Mesenchymal stem cell (in vitro differentiated cells and primary cell): ENCODE measurements around the gene SLC25A44.
A peak's percentile ranks its signal among the peaks of the same experiment; 100 is the strongest.

Experiments
- DNase-seq: peaks from one replicate; pipeline ENCODE4 v3.0.0-alpha.2; 2013
- H2AFZ ChIP-seq: one replicate; pipeline ENCODE4 v1.6.1; 2013; ENCODE audit warnings: low read depth, mild to moderate bottlenecking, control low read depth, inconsistent platforms, low read length, moderate library complexity
- H2AK5ac ChIP-seq: 2 replicates; pipeline ENCODE4 v1.6.1; 2013; ENCODE audit warnings: low read length, moderate library complexity, mild to moderate bottlenecking, inconsistent platforms; ENCODE audit not compliant: severe bottlenecking
- H2BK120ac ChIP-seq: one replicate; pipeline ENCODE4 v1.6.1; 2013; ENCODE audit warnings: low read depth, mild to moderate bottlenecking, inconsistent platforms, low read length, moderate library complexity
- H2BK12ac ChIP-seq, 2 experiments: one replicate each; pipeline ENCODE4 v1.6.1; 2013; ENCODE audit warnings: inconsistent platforms in 2 of 2, low read length in 2 of 2, mild to moderate bottlenecking in 2 of 2, moderate library complexity in 2 of 2, control low read depth in 1 of 2
- H2BK15ac ChIP-seq: one replicate; pipeline ENCODE4 v1.6.1; 2013; ENCODE audit warnings: mild to moderate bottlenecking, low read depth, inconsistent platforms; ENCODE audit not compliant: poor library complexity, severe bottlenecking
- H2BK5ac ChIP-seq: 2 replicates; pipeline ENCODE4 v1.6.1; 2013; ENCODE audit warnings: low read depth, mild to moderate bottlenecking, low read length, control low read depth, inconsistent platforms; ENCODE audit not compliant: poor library complexity, severe bottlenecking
- H3K14ac ChIP-seq, 2 experiments: one replicate each; pipeline ENCODE4 v1.6.1; 2013; ENCODE audit warnings: inconsistent platforms in 2 of 2, low read length in 2 of 2, control low read depth in 1 of 2, mild to moderate bottlenecking in 1 of 2, moderate library complexity in 1 of 2
- H3K18ac ChIP-seq, 2 experiments: one replicate each; pipeline ENCODE4 v1.6.1; 2013; ENCODE audit warnings: inconsistent platforms in 2 of 2, low read length in 2 of 2, control low read depth in 1 of 2, low read depth in 1 of 2, mild to moderate bottlenecking in 1 of 2
- H3K23ac ChIP-seq, 2 experiments: one replicate each; pipeline ENCODE4 v1.6.1; 2013; ENCODE audit warnings: inconsistent platforms in 2 of 2, low read length in 2 of 2, mild to moderate bottlenecking in 2 of 2, moderate library complexity in 2 of 2, control low read depth in 1 of 2
- H3K27ac ChIP-seq: 2 replicates; pipeline ENCODE4 v1.5.1; 2013; ENCODE audit warnings: mild to moderate bottlenecking, moderate library complexity, low read length, control low read depth, inconsistent platforms; ENCODE audit not compliant: poor library complexity, severe bottlenecking
- H3K27me3 ChIP-seq, 2 experiments: 2 replicates each; pipeline versions ENCODE4 v1.6.1 to v1.7.0; 2013; ENCODE audit warnings: low read length in 2 of 2, mild to moderate bottlenecking in 2 of 2, moderate library complexity in 2 of 2, control low read depth in 1 of 2, inconsistent platforms in 1 of 2; ENCODE audit not compliant: control insufficient read depth in 1 of 2, insufficient read depth in 1 of 2
- H3K36me3 ChIP-seq, 2 experiments: 2 replicates each; pipeline versions ENCODE4 v1.6.1 to v1.7.0; 2013; ENCODE audit warnings: low read length in 2 of 2, control low read depth in 1 of 2, inconsistent platforms in 1 of 2, low read depth in 1 of 2, mild to moderate bottlenecking in 1 of 2; ENCODE audit not compliant: insufficient read depth in 2 of 2, control insufficient read depth in 1 of 2
- H3K4ac ChIP-seq, 2 experiments: one replicate each; pipeline ENCODE4 v1.6.1; 2013; ENCODE audit warnings: inconsistent platforms in 2 of 2, low read length in 2 of 2, mild to moderate bottlenecking in 2 of 2, moderate library complexity in 2 of 2, control low read depth in 1 of 2, low read depth in 1 of 2
- H3K4me1 ChIP-seq: 2 replicates; pipeline ENCODE4 v1.6.1; 2013; ENCODE audit warnings: low read depth, low read length, control low read depth; ENCODE audit not compliant: control insufficient read depth, insufficient read depth
- H3K4me2 ChIP-seq: 2 replicates; pipeline ENCODE4 v1.6.1; 2013; ENCODE audit warnings: low read length, mild to moderate bottlenecking, inconsistent platforms; ENCODE audit not compliant: poor library complexity, severe bottlenecking
- H3K4me3 ChIP-seq, 2 experiments: 2 replicates each; pipeline versions ENCODE4 v1.5.1 to v1.7.0; 2013; ENCODE audit warnings: low read length in 2 of 2, mild to moderate bottlenecking in 2 of 2, control low read depth in 1 of 2, low read depth in 1 of 2; ENCODE audit not compliant: insufficient read depth in 1 of 2
- H3K79me1 ChIP-seq: replicated peaks from 2 replicates; pipeline ENCODE4 v1.6.1; 2013; ENCODE audit warnings: mild to moderate bottlenecking, control low read depth, low read length, inconsistent platforms; ENCODE audit not compliant: poor library complexity, severe bottlenecking
- H3K9ac ChIP-seq: 2 replicates; pipeline ENCODE4 v1.7.0; 2013; ENCODE audit warnings: mild to moderate bottlenecking, low read length, moderate library complexity
- H3K9me3 ChIP-seq: 2 replicates; pipeline ENCODE4 v1.7.0; 2013; ENCODE audit warnings: mild to moderate bottlenecking, low read length; ENCODE audit not compliant: control insufficient read depth
- H4K8ac ChIP-seq: one replicate; pipeline ENCODE4 v1.6.1; 2013; ENCODE audit warnings: inconsistent platforms, mild to moderate bottlenecking, low read length, moderate library complexity
- H4K91ac ChIP-seq: one replicate; pipeline ENCODE4 v1.6.1; 2013; ENCODE audit warnings: mild to moderate bottlenecking, low read length, inconsistent platforms
- WGBS: methylation state at CpG from one replicate; pipeline ENCODE4 v1.1.7; 2013; ENCODE audit warnings: mixed read lengths; 5-methylcytosine and 5-hydroxymethylcytosine counted together

SLC25A44 gene

GRCh38 chr1:156247460-156248322 lies 53.8 kb downstream of the SLC25A44 start, which contains the start of gene PAQR6:
Gene PAQR6 (minus strand): TSS chr1:156248056. CDS start chr1:156246731, 1,325 bp downstream.
- Histone ChIP-seq H3K9me3 (no peaks in the 10 kb centered on the region), H3K79me1 (no peaks in the 10 kb centered on the region), H3K4me1 (peaks cover 1% of the 10 kb centered on the region), H2AFZ (no peak within 1 kb of the TSS), H3K4ac (peak within 1 kb of the TSS in 1 of 2 experiments; percentile 37), H2BK12ac (no peak within 1 kb of the TSS), H3K27me3 (peaks cover 0 to 30% of the 10 kb centered on the region in 2 experiments), H3K14ac (peak within 1 kb of the TSS in 1 of 2 experiments; percentile 9), H3K27ac (no peak within 1 kb of the TSS), H3K36me3 (peaks cover 40 to 71% of the 10 kb centered on the region in 2 experiments), H2BK15ac (no peak within 1 kb of the TSS), H4K91ac (no peak within 1 kb of the TSS), H3K4me3 (no peak within 1 kb of the TSS), H3K18ac (no peak within 1 kb of the TSS), H2AK5ac (no peak within 1 kb of the TSS), H3K23ac (no peak within 1 kb of the TSS), H3K9ac (no peak within 1 kb of the TSS), H2BK5ac (no peak within 1 kb of the TSS), H2BK120ac (no peak within 1 kb of the TSS), H3K4me2 (no peak within 1 kb of the TSS), H4K8ac (no peak within 1 kb of the TSS)
- DNase-seq, result no peak
- WGBS, result 93% methylated on average over 16 of the region's 16 CpGs

GRCh38 chr1:156248323-156248683 lies 54.4 kb downstream of the SLC25A44 start:
- no peak overlapping the region for H3K4me2 ChIP-seq
- H2BK15ac ChIP-seq, result no peak overlapping the region
- H3K27me3 ChIP-seq, result peaks cover 0 to 30% of the 10 kb centered on the region in 2 experiments
- DNase-seq, result no peak
- no peak overlapping the region for H3K4me3 ChIP-seq
- peaks cover 1% of the 10 kb centered on the region for H3K4me1 ChIP-seq
- no peak overlapping the region for H2BK120ac ChIP-seq
- no peak overlapping the region for H2BK12ac ChIP-seq
- WGBS, result no CpG with 5 or more reads among the region's 4 CpGs
- no peak overlapping the region for H4K8ac ChIP-seq
- peaks cover 46 to 73% of the 10 kb centered on the region in 2 experiments for H3K36me3 ChIP-seq
- H4K91ac ChIP-seq, result no peak overlapping the region
- H2BK5ac ChIP-seq, result no peak overlapping the region
- no peaks in the 10 kb centered on the region for H3K9me3 ChIP-seq
- H3K4ac ChIP-seq, result peak overlapping the region in 1 of 2 experiments; percentile 37
- H3K9ac ChIP-seq, result no peak overlapping the region
- no peak overlapping the region for H3K27ac ChIP-seq
- H3K14ac ChIP-seq, result no peak overlapping the region
- no peak overlapping the region for H3K23ac ChIP-seq
- H3K18ac ChIP-seq, result no peak overlapping the region
- H2AK5ac ChIP-seq, result no peak overlapping the region
- H3K79me1 ChIP-seq, result peaks cover 1% of the 10 kb centered on the region
- H2AFZ ChIP-seq, result no peak overlapping the region

GRCh38 chr1:156249593-156249992 lies 55.7 kb downstream of the SLC25A44 start:
- no peak overlapping the region for H2AK5ac ChIP-seq
- no peak overlapping the region for H3K23ac ChIP-seq
- no peak overlapping the region for H4K8ac ChIP-seq
- H3K27ac ChIP-seq, result no peak overlapping the region
- 88% methylated on average over 5 of the region's 5 CpGs for WGBS
- no peak overlapping the region for H3K14ac ChIP-seq
- no peak overlapping the region for H2AFZ ChIP-seq
- no peak overlapping the region for H3K4me3 ChIP-seq
- H3K4ac ChIP-seq, result no peak overlapping the region
- no peak overlapping the region for H2BK12ac ChIP-seq
- DNase-seq, result no peak
- H3K9me3 ChIP-seq, result no peaks in the 10 kb centered on the region
- H3K36me3 ChIP-seq, result peaks cover 56 to 83% of the 10 kb centered on the region in 2 experiments
- H2BK5ac ChIP-seq, result no peak overlapping the region
- H3K27me3 ChIP-seq, result peaks cover 0 to 26% of the 10 kb centered on the region in 2 experiments
- H3K4me2 ChIP-seq, result no peak overlapping the region
- H3K9ac ChIP-seq, result no peak overlapping the region
- H2BK120ac ChIP-seq, result no peak overlapping the region
- peaks cover 1% of the 10 kb centered on the region for H3K4me1 ChIP-seq
- no peak overlapping the region for H3K18ac ChIP-seq
- H4K91ac ChIP-seq, result no peak overlapping the region
- H2BK15ac ChIP-seq, result no peak overlapping the region
- H3K79me1 ChIP-seq, result peaks cover 3% of the 10 kb centered on the region

GRCh38 chr1:156251527-156251926 lies 57.6 kb downstream of the SLC25A44 start:
- Histone ChIP-seq H3K9ac (no peak overlapping the region), H3K14ac (no peak overlapping the region), H3K18ac (no peak overlapping the region), H3K27ac (no peak overlapping the region), H3K4me2 (no peak overlapping the region), H2BK120ac (no peak overlapping the region), H3K4me3 (no peak overlapping the region), H4K91ac (no peak overlapping the region), H4K8ac (no peak overlapping the region), H2BK5ac (no peak overlapping the region), H3K36me3 (peaks cover 70 to 81% of the 10 kb centered on the region in 2 experiments), H3K23ac (no peak overlapping the region), H2AK5ac (no peak overlapping the region), H2BK12ac (no peak overlapping the region), H2AFZ (no peak overlapping the region), H3K4ac (no peak overlapping the region), H3K79me1 (peaks cover 7% of the 10 kb centered on the region), H3K9me3 (no peaks in the 10 kb centered on the region), H3K27me3 (peaks cover 0 to 6% of the 10 kb centered on the region in 2 experiments), H3K4me1 (no peaks in the 10 kb centered on the region), H2BK15ac (no peak overlapping the region)
- no peak for DNase-seq
- WGBS, result 12% methylated on average over 3 of the region's 3 CpGs
